Neural cell (in vitro differentiated cells): ENCODE data around the gene POLR2H.

Experiments
- EP300 ChIP-seq: fragments of 450-650 bp; conservative IDR thresholded peaks from 2 replicates; pipeline ENCODE4 v1.6.1; 2014; ENCODE audit warnings: antibody characterized with exemption, mild to moderate bottlenecking, moderate library complexity; ENCODE audit not compliant: poor library complexity, severe bottlenecking
- EZH2 ChIP-seq: fragments of 200-600, 300-800 bp; shearing (Covaris generic), sonication (generic); IDR thresholded peaks from 2 replicates; pipeline ENCODE4 v1.6.1; 2014; ENCODE audit warnings: antibody characterized with exemption, low read length, borderline replicate concordance, mild to moderate bottlenecking; ENCODE audit not compliant: insufficient read depth, poor library complexity, severe bottlenecking
- MXI1 ChIP-seq: fragments of 450-650 bp; conservative IDR thresholded peaks from 2 replicates; pipeline ENCODE4 v1.6.1; 2014; ENCODE audit warnings: antibody characterized with exemption, mild to moderate bottlenecking; ENCODE audit not compliant: poor library complexity, severe bottlenecking
- POLR2AphosphoS5 ChIP-seq: IDR thresholded peaks from 2 replicates; pipeline ENCODE4 v1.6.1; 2012
- TAF1 ChIP-seq: IDR thresholded peaks from 2 replicates; pipeline ENCODE4 v1.6.1; 2012; ENCODE audit warnings: low read depth
- TF ChIP-seq, protein P1 (sequence below): fragments of 450-650 bp; IDR thresholded peaks from 2 replicates; pipeline ENCODE4 v1.5.1; 2014; ENCODE audit warnings: antibody characterized with exemption, mild to moderate bottlenecking, moderate library complexity; ENCODE audit not compliant: poor library complexity, severe bottlenecking

DNA sequence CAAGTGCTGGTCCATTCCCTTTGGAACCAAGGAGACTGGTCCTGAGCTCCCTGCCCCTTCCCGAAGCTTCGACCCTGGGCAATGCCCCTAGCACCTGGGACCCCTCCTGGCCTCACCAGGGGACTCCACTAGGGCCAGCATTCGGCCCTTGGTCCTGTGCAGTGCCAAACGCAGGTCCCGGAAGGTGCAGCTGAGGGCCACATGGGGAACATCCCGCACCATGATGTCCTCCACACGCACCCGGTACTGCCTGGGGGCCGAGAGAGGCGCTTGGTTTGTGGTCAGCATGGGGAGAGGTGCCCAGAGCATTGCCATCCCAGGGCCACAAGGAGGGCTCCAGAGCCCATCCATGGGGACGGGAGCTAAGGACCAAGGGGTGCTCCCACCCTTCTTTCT, 8.0 kb upstream of the POLR2H start:
- TF ChIP-seq EP300 (no peak), TAF1 (no peak), MXI1 (no peak), POLR2AphosphoS5 (no peak), EZH2 (no peak)
- TF ChIP-seq, protein P1, sequence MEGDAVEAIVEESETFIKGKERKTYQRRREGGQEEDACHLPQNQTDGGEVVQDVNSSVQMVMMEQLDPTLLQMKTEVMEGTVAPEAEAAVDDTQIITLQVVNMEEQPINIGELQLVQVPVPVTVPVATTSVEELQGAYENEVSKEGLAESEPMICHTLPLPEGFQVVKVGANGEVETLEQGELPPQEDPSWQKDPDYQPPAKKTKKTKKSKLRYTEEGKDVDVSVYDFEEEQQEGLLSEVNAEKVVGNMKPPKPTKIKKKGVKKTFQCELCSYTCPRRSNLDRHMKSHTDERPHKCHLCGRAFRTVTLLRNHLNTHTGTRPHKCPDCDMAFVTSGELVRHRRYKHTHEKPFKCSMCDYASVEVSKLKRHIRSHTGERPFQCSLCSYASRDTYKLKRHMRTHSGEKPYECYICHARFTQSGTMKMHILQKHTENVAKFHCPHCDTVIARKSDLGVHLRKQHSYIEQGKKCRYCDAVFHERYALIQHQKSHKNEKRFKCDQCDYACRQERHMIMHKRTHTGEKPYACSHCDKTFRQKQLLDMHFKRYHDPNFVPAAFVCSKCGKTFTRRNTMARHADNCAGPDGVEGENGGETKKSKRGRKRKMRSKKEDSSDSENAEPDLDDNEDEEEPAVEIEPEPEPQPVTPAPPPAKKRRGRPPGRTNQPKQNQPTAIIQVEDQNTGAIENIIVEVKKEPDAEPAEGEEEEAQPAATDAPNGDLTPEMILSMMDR: no peak
